ENCODE results near the gene G6PC3.

DNA sequence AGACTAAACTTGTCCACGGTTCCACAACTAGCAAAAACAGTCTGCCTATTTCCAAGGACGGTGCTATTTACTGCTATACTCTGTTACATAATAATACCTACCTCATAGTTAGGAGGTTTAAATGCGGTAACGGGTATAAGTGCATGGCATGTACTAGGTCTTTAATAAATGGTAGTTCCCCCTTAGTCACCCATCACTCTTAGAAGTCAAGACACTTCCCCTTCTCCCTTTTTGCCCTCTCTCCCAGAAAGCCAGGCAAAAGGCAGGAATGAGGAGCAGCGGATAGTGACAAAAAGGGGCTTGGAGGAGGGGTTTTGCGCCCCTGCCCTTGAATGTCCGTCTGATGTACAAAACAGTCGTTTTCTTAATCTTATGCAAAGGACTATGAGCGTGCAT, 3.0 kb upstream of the G6PC3 start:
- TF ChIP-seq, protein P1, sequence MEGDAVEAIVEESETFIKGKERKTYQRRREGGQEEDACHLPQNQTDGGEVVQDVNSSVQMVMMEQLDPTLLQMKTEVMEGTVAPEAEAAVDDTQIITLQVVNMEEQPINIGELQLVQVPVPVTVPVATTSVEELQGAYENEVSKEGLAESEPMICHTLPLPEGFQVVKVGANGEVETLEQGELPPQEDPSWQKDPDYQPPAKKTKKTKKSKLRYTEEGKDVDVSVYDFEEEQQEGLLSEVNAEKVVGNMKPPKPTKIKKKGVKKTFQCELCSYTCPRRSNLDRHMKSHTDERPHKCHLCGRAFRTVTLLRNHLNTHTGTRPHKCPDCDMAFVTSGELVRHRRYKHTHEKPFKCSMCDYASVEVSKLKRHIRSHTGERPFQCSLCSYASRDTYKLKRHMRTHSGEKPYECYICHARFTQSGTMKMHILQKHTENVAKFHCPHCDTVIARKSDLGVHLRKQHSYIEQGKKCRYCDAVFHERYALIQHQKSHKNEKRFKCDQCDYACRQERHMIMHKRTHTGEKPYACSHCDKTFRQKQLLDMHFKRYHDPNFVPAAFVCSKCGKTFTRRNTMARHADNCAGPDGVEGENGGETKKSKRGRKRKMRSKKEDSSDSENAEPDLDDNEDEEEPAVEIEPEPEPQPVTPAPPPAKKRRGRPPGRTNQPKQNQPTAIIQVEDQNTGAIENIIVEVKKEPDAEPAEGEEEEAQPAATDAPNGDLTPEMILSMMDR (IDR thresholded peaks at IDR 0.05), result no peak
- TF ChIP-seq POLR2A (IDR thresholded peaks at IDR 0.05), result no peak

Measured in esophagus squamous epithelium (tissue), 4 donors.